Lung microvascular endothelial cell (primary cell): ENCODE measurements around the gene SMIM14. TPM values are rescaled to one million over a fixed set of nuclear protein-coding genes. Genes with fewer than 3 reads are reported as not detected.
A peak's percentile ranks its signal among the peaks of the same experiment; 100 is the strongest.
"Not testable (repeated sequence)": the region's sequence is repeated elsewhere in the genome, so short reads cannot be mapped to it uniquely, and the experiment has no call there.

Experiments used
- DNase-seq, 2 donors: peaks; one replicate each; pipeline versions ENCODE4 v3.0.0 to v3.0.0-alpha.2; 2010; ENCODE audit warnings: low read depth in 2 of 2
- total RNA-seq: library from RNA; depleted of rRNA; stranded (reverse); fragments of >200 nt; gene quantifications from 2 replicates; pipeline ENCODE4 v1.2.1, GENCODE V29; 2014

The SMIM14 gene
- total RNA-seq, 1 donor from 2014 or later: 17.7 TPM

GRCh38 chr4:39502664-39503035 lies 136.0 kb downstream of the SMIM14 start:
- DNase-seq: not testable (repeated sequence)

- DNase-seq: peak in 1 of 2 donors; percentile 16
Measured at GRCh38 chr4:39502019-39502663, 136.5 kb downstream of the SMIM14 start.

- no peak for DNase-seq
Measured at GRCh38 chr4:39498727-39499020, 140.0 kb downstream of the SMIM14 start.

- DNase-seq: no peak
Measured at GRCh38 chr4:39497909-39498726, 140.5 kb downstream of the SMIM14 start.

Other genes with a start within 250 kb of the SMIM14 start
- under 0.01 and 0.20 TPM in 2 replicates for gene KLB, start 231.9 kb downstream of the SMIM14 start, total RNA-seq
- 2,228 and 2,588 TPM in 2 replicates for gene RPL9, start 179.9 kb downstream of the SMIM14 start, total RNA-seq
- 2.6 and 4.6 TPM in 2 replicates for gene LIAS, start 179.8 kb downstream of the SMIM14 start, total RNA-seq
- 25.5 and 28.2 TPM in 2 replicates for gene UGDH, start 111.4 kb downstream of the SMIM14 start, total RNA-seq
- 10.9 and 13.7 TPM in 2 replicates for gene UBE2K, start 59.3 kb upstream of the SMIM14 start, total RNA-seq